ENCODE measurements around the gene PRDX6.
A peak's percentile ranks its signal among the peaks of the same experiment; 100 is the strongest.
"Not testable (repeated sequence)": the region's sequence is repeated elsewhere in the genome, so short reads cannot be mapped to it uniquely, and the experiment has no call there.

PRDX6 gene

DNA sequence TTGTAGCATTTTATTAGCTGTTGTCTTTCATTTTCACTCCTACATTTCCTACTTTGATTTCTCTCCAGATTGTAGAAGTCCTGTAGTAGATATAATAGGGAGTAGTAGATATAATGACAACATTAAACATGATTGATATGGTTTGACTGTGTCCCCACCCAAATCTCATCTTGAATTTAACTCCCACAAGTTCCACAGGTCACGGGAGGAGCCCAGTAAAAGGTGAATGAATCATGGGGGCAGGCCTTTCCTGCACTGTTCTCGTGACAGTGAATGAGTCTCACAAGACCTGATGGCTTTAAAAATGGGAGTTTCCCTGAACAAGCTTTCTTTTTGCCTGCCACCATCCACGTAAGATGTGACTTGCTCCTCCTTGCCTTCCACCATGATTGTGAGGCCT, 7.5 kb upstream of the PRDX6 start:
- no peak for DNase-seq (ENCODE audit: low read depth in 2 of 2)

DNA sequence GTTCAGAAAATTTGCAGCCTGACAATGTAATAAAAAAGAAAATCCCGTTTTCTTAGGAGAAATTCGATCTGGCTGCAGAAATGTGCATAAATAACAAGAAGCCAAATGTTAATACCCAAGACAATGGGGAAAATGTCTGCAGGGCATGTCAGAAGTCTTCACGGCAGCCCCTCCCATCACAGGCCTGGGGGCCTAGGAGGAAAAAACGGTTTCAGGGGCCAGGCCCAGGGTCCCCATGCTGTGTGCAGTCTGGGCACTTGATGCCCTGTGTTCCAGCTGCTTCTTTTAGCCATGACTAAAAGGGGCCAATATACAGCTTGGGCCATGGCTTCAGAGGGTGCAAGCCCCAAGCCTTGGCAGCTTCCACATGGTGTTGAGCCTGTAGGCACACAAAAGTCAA, 6.5 kb upstream of the PRDX6 start:
- DNase-seq (ENCODE audit: low read depth in 2 of 2) = no peak

DNA sequence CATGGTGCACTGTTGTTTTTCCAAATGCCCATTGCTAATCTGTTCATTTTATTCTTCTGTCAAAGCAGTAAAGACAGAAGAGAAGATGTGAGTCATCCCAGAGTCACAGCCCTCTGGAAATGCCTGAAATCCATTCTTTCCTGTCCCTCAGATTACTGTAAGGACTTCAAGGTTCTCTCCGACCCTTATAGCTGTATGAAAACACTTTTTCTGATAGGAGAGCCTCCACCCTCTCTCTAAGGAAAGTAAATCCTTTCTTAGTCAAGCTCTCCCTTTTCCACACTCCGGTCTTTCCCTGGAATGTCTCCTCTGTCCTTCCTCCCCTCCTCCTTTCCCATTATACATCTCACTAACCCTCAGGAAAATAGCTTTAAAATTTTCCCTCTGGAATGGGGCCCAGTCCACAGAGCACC, 3.5 kb upstream of the PRDX6 start:
- DNase-seq (ENCODE audit: low read depth in 2 of 2) = no peak

DNA sequence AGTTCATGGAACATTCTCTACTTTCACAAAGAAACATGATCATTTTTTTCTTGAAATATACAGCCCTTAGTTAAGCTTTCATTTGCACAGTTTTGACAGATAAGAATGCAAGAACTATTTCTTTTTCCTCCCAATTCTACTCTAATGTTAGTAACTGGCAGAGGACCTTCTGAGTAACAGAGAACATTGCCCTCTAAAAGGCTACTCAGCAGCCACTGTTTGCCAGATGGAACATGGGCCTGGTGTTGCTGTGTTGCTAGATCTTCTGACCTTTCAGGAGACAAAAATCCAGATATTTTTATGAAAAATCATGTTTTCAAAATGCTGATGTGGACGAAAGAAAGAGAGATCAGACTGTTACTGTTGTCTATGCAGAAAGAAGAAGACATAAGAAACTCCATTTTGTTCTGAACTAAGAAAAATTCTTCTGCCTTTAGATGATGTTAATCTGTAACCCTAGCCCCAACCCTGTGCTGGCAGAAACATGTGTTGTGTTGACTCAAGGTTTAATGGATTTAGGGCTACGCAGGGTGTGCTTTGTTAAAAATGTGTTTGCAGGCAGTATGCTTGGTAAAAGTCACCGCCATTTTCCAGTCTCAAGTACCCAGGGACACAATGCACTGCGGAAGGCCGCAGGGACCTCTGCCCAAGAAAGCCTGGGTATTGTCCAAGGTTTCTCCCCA, 2.9 kb upstream of the PRDX6 start:
- no peak for DNase-seq (ENCODE audit: low read depth in 2 of 2)

DNA sequence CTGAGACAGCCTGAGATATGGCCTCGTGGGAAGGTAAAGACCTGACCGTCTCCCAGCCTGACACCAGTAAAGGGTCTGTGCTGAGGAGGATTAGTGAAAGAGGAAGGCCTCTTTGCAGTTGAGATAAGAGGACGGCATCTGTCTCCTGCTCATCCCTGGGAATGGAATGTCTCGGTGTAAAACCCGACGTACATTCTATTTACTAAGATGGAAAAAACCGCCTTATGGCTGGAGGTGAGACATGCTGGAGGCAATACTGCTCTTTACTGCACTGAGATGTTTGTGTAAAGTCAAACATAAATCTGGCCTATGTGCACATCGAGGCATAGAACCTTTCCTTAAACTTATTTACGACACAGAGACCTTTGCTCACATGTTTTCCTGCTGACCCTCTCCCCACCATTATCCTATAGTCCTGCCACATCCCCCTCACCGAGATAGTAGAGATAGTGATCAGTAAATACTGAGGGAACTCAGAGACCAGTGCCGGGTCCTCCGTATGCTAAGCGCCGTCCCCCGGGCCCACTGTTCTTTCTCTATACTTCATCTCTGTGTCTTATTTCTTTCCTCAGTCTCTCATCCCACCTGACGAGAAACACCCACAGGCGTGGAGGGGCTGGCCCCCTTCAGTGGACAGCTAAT, 2.2 kb upstream of the PRDX6 start:
- not testable (repeated sequence) for DNase-seq (ENCODE audit: low read depth in 2 of 2)

DNA sequence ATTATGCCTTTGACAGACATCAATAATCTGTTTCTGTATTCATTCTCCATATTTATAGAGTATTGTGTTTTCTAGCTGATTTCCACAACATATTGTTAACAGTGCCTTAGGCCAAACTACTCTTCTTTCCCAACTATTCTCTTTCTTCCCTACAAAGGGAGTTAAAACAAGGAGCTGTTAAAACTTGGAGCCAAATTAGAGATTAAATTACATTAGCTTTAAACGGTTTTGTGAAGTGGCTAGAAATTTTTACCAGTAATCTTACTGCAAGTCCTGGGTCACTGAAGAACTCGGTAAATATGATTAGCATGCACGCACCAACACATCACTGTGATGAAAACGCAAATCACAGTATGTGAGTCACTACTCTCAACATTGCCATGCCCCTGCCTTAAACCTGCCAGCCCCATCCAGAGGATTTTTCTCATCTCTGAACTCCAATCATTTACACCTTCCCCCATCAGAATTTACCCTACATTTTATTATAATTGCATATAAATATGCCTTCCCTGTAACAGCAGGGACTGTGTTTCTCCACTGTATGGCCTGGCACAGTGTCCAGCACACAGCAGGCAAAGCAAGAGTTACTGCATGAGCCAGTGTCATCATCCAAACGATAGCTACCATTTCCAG, 1.5 kb upstream of the PRDX6 start:
- no peak for DNase-seq (ENCODE audit: low read depth in 2 of 2)

DNA sequence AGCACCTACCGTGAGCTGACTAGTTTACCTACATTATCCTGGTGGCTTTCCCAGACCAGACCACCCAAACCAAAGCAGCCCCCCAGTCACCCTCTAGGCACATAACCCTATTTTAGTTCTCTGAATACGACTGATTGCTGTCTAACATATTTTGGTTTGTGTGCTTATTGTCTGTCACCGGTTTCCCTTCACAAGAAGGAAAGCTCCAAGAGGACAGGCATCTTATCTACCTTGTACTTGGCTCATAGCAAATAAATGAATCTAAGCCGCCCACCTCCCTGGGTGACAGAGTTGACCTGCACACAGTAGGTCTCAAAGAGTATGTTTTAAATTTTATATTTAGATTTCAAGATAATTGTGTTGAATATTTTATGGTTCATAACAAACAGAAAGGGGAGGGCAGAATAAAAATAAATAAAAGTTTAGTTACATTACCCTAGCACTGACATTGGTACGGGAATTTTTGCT, 904 bp upstream of the PRDX6 start:
- no peak for DNase-seq (ENCODE audit: low read depth in 2 of 2)

DNA sequence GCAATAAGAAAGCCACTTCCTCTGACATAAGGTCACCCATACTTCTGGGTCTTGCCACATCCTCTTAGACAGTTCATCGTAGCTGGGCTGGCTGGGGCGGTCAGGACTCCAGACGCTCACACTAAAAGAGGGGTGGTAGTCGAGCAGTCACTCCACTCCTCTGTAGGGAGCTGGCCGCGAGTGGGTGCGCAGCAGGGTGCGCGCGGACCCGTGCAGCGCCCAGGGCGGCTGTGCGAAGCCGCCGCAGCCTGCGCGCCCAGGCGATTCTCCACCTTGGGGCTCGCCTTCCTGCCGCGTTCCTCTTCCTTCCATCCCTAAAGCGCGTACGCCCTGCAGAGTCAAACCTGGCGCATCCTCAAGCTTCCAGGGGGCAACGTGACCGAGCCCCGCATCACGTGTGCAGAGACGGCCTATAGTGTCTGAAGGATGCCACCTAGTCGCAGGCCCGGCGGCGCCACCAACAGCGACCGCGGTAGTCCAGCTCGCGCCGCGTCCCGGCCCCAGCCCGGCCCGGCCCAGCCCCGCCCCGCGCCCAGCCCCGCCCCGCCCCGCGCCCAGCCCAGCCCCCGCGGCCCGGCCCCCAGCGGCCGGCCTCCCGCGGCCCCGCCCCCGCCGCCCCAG, 360 bp upstream of the PRDX6 start:
- DNase-seq (ENCODE audit: low read depth in 2 of 2) = peak; percentile 68 to 77

DNA sequence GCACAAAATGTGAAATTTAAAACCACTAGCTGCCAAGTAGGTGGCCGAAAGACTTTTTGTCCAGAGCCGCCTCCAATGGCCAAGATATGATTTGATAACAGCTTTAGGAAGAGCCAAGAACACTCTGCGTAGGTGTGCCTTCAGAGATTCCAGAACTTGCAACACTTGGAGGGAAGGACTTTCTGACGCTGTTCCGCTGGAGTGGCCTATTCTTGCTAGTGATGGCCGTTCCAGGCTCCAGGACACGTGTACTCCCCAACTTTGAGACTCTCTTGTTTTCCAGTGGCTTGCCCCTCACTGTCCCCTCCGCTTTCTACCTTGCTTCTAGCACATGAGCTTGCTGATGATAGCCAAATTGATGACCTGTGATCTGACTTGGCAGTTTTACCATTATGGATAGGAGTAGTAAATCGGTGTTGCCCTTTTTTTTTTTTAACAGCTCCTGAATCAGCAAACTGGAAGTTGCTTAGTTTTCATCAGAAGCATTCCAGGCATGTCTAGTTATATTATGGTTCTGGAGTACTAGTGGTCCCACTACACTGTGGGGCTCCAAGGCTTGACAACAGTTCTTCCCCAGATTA, 1.0 kb downstream of the PRDX6 start:
- DNase-seq (ENCODE audit: low read depth in 2 of 2) = no peak

DNA sequence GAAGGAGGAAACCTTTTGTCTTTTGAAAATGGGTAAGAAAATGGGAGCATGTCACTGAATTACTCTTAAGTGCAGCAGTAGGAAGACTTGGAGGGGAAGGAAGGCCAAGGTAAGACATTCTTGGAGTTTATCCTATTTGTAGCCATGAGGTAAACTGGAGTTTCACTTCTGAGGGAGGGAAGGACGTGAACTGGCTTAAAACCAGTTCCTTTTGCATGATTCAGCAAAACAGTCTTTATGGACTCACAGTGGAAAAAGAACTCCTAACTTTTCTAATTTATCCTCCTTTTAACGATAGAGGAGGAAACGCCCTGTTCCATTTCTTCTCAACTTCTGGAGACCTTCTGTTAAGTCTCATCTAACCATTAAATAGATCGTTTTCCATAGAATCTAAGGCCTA, 2.5 kb downstream of the PRDX6 start:
- DNase-seq (ENCODE audit: low read depth in 2 of 2) = no peak

DNA sequence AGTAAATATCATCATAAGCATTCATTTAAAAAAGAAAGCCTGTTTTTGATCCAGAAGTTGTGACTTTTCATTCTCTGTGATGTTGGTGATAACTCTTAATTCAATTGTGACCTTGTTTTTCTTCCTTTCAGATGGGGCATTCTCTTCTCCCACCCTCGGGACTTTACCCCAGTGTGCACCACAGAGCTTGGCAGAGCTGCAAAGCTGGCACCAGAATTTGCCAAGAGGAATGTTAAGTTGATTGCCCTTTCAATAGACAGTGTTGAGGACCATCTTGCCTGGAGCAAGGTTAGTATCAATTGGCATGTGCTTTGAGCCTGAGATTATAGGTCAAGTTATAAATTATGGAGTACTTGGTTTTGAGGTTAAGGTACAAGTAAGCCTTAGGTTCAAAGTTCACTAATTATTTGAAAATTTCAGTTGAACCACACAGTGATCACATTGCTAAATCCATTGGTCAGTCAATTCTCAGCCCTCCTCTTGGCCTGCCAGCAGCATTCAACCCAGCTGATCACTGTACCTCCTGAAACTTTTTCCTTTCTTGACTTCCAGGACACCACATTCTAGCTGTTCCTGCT, 4.1 kb downstream of the PRDX6 start:
- DNase-seq (ENCODE audit: low read depth in 2 of 2) = no peak

DNA sequence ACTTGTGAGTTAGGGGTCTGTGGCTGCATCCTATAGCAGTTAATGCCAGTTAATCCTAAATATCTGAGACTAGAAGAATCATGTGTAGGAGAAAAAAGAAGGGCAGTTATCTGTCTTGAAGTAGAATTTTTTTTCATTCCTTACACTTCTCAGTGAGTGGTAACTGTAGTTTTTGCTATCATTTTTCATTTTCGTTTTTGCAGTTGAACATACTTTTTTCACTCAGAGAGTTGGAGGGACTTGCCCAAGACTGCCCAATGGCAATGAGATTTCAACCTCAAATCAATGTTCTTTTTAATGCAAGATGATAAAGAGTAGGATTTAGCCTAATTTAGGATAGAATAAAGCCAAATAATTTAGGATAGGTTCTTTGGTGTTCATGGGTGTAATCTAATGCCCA, 5.5 kb downstream of the PRDX6 start:
- no peak for DNase-seq (ENCODE audit: low read depth in 2 of 2)

DNA sequence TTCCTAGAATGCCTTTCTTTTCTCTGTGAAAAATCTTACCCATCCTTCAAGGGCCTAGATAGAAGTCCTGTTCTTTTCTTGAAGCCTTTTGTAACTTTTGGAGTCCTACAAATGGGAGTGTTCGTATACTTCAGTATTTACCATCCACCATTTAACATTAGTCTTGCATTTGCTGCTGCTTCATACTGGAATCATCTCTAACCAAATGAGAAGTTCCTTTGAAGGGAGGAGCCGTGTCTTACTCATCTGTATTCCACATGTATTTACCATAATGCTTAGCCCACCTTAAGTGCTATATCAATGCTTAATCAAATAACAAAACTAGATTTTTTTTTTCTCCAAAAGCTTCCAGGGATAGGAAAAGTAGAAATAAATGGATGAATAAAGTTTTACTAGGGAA, 7.1 kb downstream of the PRDX6 start:
- DNase-seq (ENCODE audit: low read depth in 2 of 2) = no peak

DNA sequence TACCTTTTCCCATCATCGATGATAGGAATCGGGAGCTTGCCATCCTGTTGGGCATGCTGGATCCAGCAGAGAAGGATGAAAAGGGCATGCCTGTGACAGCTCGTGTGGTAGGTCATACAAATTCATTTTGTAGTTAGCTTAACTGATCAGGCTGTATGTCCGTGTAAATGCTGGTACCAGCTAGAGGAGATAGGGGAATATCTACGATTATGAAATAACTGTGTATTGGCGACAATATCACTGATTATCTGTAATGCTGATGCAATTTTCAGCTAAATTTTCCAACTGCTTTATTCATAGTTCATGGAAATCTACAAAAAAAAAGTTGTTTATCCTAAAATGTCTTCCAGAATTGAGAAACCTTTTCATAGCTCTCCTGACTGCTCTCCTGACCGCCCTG, 8.3 kb downstream of the PRDX6 start:
- no peak for DNase-seq (ENCODE audit: low read depth in 2 of 2)

DNA sequence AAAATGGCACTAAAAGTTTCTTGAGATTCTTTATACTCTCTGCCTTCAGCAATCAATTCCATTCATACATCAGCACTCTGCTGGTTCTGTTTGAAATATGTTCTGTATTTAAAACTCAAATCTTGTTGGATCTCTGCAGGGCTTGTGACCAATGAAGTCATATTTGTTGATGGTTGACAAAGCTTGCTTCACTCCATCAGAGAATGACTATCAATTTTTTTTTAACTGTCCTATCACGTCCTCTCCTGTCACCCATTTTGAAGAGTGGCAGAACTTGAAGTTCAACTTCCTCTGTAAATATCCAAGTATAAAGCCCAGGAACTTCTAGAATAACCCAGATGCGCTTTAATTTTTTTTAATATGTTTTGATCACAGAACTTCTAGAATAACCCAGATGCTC, 10.9 kb downstream of the PRDX6 start:
- no peak for DNase-seq (ENCODE audit: low read depth in 2 of 2)

DNA sequence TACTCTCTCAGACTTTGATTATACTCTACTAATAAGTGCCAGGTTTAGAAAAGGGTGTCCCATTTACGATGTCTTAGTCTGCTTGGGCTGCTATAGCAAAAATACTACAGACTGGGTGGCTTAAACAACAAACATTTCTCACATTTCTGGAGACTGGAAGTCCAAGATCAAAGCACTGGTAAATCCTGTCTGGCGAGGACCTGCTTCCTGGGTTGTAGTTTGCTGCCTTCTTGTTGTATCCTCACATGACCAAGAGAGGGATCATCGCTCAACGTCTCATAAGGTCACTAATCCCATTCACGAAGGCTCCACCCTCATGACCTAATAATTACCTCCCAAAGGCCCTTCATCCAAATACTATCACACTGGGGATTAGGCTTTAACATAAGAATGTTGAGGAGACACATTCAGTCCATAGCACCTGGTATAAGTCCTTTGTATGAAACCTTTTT, 12.0 kb downstream of the PRDX6 start:
- DNase-seq (ENCODE audit: low read depth in 2 of 2) = no peak

DNA sequence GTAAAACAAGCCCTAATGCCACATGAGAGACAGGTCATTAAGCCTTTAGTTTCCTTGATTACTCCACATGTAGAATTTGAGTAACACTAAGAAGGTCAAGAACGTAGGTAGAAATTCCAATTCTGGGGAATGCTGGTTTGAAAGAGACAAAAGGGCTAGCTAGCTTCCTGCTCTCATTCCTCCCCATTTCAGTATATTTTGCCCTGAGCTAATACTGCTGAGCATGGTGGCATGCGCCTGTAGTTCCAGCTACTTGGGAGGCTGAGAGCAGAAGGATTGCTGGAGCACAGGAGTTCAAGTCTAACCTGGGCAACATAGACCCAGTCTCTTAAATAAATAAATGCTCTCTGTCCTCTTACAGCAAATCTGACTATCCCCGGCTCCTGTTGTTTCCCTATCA, 12.8 kb downstream of the PRDX6 start:
- DNase-seq (ENCODE audit: low read depth in 2 of 2) = no peak

DNA sequence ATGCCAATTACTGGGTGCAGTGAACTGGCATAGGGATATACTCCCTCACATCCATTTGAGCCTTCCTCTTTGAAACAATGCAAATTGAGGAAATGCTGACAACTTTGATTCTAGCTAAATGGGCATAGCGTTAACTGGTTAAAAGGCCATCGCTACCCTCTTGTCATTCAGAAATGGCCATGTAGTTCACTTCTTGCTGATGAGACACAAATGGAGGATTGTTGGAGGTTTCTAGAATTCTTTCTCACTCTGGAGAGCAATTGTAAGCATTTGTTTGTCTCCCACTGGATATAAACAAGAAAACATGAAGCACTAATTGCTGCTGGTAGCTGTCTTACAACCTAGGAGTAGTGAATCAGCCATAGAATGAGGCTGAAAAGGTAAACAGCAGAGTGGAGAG, 14.4 kb downstream of the PRDX6 start:
- DNase-seq (ENCODE audit: low read depth in 2 of 2) = no peak

DNA sequence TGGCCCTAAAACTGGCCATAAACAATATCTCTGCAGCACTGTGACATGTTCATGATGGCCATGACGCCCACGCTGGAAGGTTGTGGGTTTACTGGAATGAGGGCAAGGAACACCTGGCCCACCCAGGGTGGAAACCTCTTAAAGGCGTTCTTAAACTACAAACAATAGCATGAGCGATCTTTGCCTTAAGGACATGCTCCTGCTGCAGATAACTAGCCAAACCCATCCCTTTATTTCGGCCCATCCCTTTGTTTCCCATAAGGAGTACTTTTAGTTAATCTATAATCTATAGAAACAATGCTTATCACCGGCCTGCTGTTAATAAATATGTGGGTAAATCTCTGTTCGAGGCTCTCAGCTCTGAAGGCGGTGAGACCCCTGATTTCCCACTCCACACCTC, 16.0 kb downstream of the PRDX6 start:
- not testable (repeated sequence) for DNase-seq (ENCODE audit: low read depth in 2 of 2)

DNA sequence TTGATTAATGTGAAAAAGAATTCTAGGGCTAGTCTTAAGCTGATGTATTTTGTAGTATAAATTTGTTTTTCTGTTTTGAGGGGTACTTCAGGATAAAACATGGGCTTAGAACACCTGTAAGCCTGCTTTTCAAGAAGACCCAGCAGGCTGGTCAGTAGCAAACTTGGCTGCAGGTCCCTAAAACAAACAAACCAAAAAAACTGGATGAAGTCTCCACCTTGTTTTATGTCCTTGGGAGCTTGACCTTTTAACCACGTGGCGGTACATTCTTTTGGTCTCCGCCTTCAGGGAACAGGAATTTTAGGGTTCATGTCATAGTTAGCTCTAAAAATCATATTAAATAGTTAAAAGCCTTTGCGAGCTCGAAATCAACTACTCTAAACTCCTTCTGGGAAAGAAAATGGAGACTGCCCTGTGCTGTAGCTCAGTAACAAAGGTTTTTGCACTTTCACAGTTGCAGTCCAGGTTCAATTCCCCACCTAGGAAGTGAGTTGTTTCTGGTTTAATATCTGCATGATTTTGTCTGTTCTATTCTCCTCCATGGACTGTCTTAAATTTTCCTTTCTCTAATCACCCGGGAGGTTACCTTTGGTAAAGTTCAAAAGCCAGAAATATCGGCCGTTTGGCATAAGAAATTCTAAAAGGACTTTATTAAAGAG, 18.6 kb downstream of the PRDX6 start:
- no peak for DNase-seq (ENCODE audit: low read depth in 2 of 2)

DNA sequence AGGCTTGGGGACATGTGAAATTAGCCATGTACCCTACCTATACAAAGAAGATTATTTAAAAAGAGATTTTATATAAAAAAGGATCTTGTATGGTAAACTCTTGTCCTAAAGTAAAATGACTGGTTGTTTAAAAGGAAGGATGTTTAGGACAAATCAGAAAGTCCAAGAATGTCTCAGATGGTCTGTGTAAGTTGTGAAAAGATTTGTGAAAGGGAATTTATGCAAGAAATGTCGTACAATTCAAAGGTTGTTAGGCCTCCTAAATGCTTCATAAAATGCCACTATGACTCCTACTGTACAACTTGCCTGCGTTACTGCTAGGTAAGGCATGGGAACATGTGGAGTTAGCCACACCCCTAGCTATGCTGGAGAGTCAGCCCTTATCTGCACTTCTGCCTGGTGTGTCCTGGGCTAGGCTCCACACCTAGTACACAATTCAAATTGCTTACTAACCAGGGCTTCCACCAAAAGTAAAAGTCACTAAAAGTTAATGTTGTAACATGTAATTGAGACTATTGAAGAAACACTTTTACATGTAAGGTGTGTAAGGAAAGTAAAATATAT, 19.7 kb downstream of the PRDX6 start:
- no peak for DNase-seq (ENCODE audit: low read depth in 2 of 2)

Data from stimulated activated CD8-positive, alpha-beta memory T cell treated with anti-CD3 and anti-CD28 coated beads, Interleukin-2, amount 100 ng/mL, for 1 hour (primary cell).